ENCODE results near the gene MPP1. TPM values are rescaled to one million over a fixed set of nuclear protein-coding genes. Genes with fewer than 3 reads are reported as not detected.

Gene MPP1
- total RNA-seq, 1 donor from 2014 or later, result 40.7 TPM

DNA sequence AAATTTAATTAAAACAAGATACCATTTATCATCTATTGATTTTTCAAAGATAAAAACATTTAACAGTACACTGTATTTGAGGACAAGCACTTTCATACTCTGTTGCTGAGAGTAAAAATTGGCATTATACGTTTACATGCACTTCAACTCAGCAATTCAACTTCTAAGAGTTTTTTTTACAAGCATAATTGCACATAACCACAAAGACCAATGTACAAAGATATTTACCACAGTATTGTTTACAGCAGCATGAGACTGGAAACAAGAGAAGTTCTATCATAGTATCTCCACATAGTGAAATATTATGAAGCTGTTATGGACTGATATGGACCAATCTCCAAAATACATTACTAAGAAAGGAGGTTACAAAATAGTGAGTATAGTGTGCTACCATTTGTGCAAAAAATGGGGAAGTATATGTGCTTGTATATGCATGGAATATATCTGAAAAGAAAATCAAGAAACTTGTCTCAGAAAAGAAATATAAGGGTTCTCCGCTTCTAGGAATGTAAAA lies 65.3 kb downstream of the MPP1 start:
- DNase-seq (ENCODE audit: missing footprints), result no peak
- intact Hi-C loops (cut with DNase I), result loop anchor here (10.0 kb wide), 1 partner anchor 765 kb away; the partner anchor contains the start of genes HCFC1 and TMEM187
- no peak for ATAC-seq

GRCh38 chrX:154738011-154738738 lies 67.1 kb downstream of the MPP1 start:
- ATAC-seq (peak; percentile 66), DNase-seq (ENCODE audit: missing footprints) (peak; percentile 75)
- intact Hi-C loops (cut with DNase I), result no loop called here

GRCh38 chrX:154737136-154737535 lies 68.1 kb downstream of the MPP1 start:
- no peak for DNase-seq (ENCODE audit: missing footprints)
- intact Hi-C loops (cut with DNase I), result no loop called here
- no peak for ATAC-seq

GRCh38 chrX:154735695-154736393 lies 69.4 kb downstream of the MPP1 start:
- peak; percentile 70 for DNase-seq (ENCODE audit: missing footprints)
- ATAC-seq, result peak; percentile 79
- intact Hi-C loops (cut with DNase I), result loop anchor here (2.0 kb wide), 1 partner anchor 13 kb away; no protein-coding TSS in a partner anchor

- intact Hi-C loops (cut with DNase I), result loop anchor here (2.0 kb wide), 1 partner anchor 15 kb away; no protein-coding TSS in a partner anchor
- peak; percentile 67 for DNase-seq (ENCODE audit: missing footprints)
- ATAC-seq, result peak; percentile 32
Measured at GRCh38 chrX:154734061-154734781, 71.1 kb downstream of the MPP1 start.

GRCh38 chrX:154733066-154733425 lies 72.2 kb downstream of the MPP1 start:
- intact Hi-C loops (cut with DNase I), result no loop called here
- no peak for ATAC-seq
- DNase-seq (ENCODE audit: missing footprints), result no peak

DNA sequence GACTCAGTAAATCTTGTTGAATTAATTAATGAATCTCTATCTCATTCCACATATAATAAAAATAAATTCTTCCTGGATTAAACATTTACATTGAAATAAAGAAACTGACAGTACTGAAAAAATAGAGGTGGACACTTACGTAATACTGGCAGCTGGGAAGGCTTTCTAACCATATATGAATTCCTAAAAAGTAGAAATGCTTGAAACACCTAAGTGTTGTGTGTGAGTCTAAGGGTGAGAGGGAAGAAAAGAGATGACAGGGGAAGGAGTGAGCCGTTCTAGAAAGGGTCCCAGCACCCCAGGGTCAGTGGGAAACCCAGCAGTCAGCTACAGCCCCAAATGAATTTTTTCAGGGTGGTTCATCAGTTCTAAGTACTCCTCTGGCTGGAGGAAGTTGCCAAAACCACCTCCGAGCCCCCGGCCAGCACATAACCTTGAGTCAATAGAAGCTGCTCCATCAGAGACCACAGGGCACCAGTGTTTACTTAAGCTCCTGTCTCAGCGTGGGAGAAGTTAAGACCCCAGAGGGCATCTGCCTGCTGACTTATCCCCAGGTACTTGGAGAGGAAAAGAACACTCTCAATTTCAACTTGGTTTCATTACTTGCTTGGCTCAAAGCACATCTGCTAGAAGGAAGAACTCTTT lies 72.7 kb downstream of the MPP1 start:
- intact Hi-C loops (cut with DNase I), result no loop called here
- ATAC-seq (no peak), DNase-seq (ENCODE audit: missing footprints) (no peak)

DNA sequence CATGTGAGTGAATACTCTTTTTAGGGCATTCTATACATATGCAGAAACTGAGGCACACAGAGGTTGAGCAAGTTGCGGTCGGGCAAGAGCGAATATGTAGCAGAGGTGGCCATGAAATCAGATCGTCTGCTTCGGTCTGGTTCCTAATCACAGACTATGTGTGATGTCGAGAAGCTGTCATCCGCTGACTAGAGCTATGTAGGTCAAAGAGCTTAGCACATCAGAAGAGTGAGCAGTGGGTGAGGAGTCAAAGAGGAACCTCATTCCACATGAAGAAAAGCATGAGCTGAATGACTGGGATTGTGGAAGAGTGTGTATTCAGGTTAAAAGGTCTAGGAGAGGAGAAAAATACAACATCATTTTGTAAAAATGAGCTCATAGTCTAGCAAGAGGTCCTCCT lies 73.4 kb downstream of the MPP1 start:
- intact Hi-C loops (cut with DNase I), result no loop called here
- no peak for DNase-seq (ENCODE audit: missing footprints)
- ATAC-seq, result peak; percentile 45

- ATAC-seq (no peak), DNase-seq (ENCODE audit: missing footprints) (no peak)
- intact Hi-C loops (cut with DNase I), result no loop called here
Measured at GRCh38 chrX:154731184-154731583, 74.1 kb downstream of the MPP1 start.

GRCh38 chrX:154730253-154730891 lies 74.9 kb downstream of the MPP1 start:
- peak; percentile 18 for ATAC-seq
- no peak for DNase-seq (ENCODE audit: missing footprints)
- intact Hi-C loops (cut with DNase I), result no loop called here

GRCh38 chrX:154729439-154729838 lies 75.8 kb downstream of the MPP1 start:
- no peak for DNase-seq (ENCODE audit: missing footprints)
- intact Hi-C loops (cut with DNase I), result no loop called here
- ATAC-seq, result peak; percentile 59

Other genes starting within 250 kb of the MPP1 start
- gene CTAG1A, start 220.4 kb downstream of the MPP1 start, total RNA-seq, result not detected
- gene CTAG1B, start 186.2 kb downstream of the MPP1 start, total RNA-seq, result not detected
- not detected for gene CTAG2, start 151.9 kb downstream of the MPP1 start, total RNA-seq
- gene GAB3, start 54.4 kb downstream of the MPP1 start, total RNA-seq, result 12.1 TPM
- gene DKC1, start 42.6 kb downstream of the MPP1 start, total RNA-seq, result 19.7 TPM
- gene SMIM9, start 29.2 kb upstream of the MPP1 start, total RNA-seq, result not detected
- gene F8A1, start 80.9 kb upstream of the MPP1 start, total RNA-seq, result 33.1 TPM
- 53.7 TPM for gene F8, start 217.2 kb upstream of the MPP1 start, total RNA-seq
- 403 TPM for gene FUNDC2, start 221.4 kb upstream of the MPP1 start, total RNA-seq